SU-DHL-6 (cell line): ENCODE results near the gene EPB41L4B.

Experiments used
- H2AFZ ChIP-seq: fragments of 200-600 bp; sonication (generic); 2 replicates; pipeline ENCODE4 v1.6.1; 2014; ENCODE audit warnings: low read depth, mild to moderate bottlenecking, moderate library complexity, mixed read lengths, antibody characterized with exemption, low read length; ENCODE audit not compliant: severe bottlenecking
- H3F3A ChIP-seq: fragments of 200-600 bp; shearing (Covaris generic); 2 replicates; pipeline ENCODE4 v1.6.0; 2016; ENCODE audit warnings: antibody characterized with exemption, mild to moderate bottlenecking; ENCODE audit not compliant: insufficient read depth
- H3K27ac ChIP-seq: fragments of 200-600 bp; sonication (generic); 2 replicates; pipeline ENCODE4 v1.5.1; 2016; ENCODE audit warnings: low read depth, mild to moderate bottlenecking, low read length, moderate library complexity, mixed read lengths
- H3K27me3 ChIP-seq: fragments of 200-600 bp; sonication (generic), shearing (Covaris generic); 2 replicates; pipeline ENCODE4 v1.6.0; 2014; ENCODE audit warnings: mild to moderate bottlenecking, low read length
- H3K36me3 ChIP-seq: fragments of 200-600 bp; sonication (generic); 2 replicates; pipeline ENCODE4 v1.6.1; 2014; ENCODE audit warnings: mild to moderate bottlenecking, low read length, mixed read lengths
- H3K4me2 ChIP-seq: fragments of 300-600, 200-600 bp; shearing (Covaris generic), sonication (generic); 2 replicates; pipeline ENCODE4 v1.6.0; 2014; ENCODE audit warnings: low read length, low read depth, mild to moderate bottlenecking; ENCODE audit not compliant: poor library complexity, severe bottlenecking
- H3K4me3 ChIP-seq: fragments of 200-600 bp; sonication (generic); 2 replicates; pipeline ENCODE4 v1.5.1; 2014; ENCODE audit warnings: antibody characterized with exemption, low read length, mild to moderate bottlenecking, mixed read lengths; ENCODE audit not compliant: insufficient read depth, poor library complexity, severe bottlenecking
- H3K79me2 ChIP-seq: fragments of 200-600 bp; sonication (generic); 2 replicates; pipeline ENCODE4 v1.6.1; 2014; ENCODE audit warnings: mild to moderate bottlenecking, low read length, moderate library complexity; ENCODE audit not compliant: insufficient read depth
- H3K9ac ChIP-seq: fragments of 200-600 bp; sonication (generic); 2 replicates; pipeline ENCODE4 v1.7.0; 2014; ENCODE audit warnings: mild to moderate bottlenecking, low read length
- H3K9me2 ChIP-seq: fragments of 200-600 bp; sonication (generic); replicated peaks from 2 replicates; pipeline ENCODE4 v1.6.1; 2014; ENCODE audit warnings: low read length; ENCODE audit not compliant: insufficient read depth
- H3K9me3 ChIP-seq: fragments of 200-600 bp; sonication (generic); 2 replicates; pipeline ENCODE4 v1.6.1; 2014; ENCODE audit warnings: low read length, mixed read lengths; ENCODE audit not compliant: insufficient read depth
- H4K20me1 ChIP-seq: fragments of 200-600 bp; sonication (generic); 2 replicates; pipeline ENCODE4 v1.6.1; 2014; ENCODE audit warnings: low read depth, mild to moderate bottlenecking, antibody characterized with exemption, low read length, moderate library complexity, mixed read lengths
- EZH2phosphoT487 ChIP-seq: fragments of 200-600 bp; sonication (generic), shearing (Covaris generic); conservative IDR thresholded peaks from 2 replicates; pipeline ENCODE4 v1.6.1; 2018; ENCODE audit warnings: mild to moderate bottlenecking, antibody characterized with exemption, low read length, moderate library complexity, mixed read lengths
- TF ChIP-seq, protein P1 (sequence below): fragments of 200-600 bp; sonication (generic); IDR thresholded peaks from one replicate; pipeline ENCODE4 v1.5.1; 2017; ENCODE audit warnings: antibody characterized with exemption, mild to moderate bottlenecking, low read length, moderate library complexity; ENCODE audit not compliant: insufficient read depth, poor library complexity, severe bottlenecking

EPB41L4B gene

DNA sequence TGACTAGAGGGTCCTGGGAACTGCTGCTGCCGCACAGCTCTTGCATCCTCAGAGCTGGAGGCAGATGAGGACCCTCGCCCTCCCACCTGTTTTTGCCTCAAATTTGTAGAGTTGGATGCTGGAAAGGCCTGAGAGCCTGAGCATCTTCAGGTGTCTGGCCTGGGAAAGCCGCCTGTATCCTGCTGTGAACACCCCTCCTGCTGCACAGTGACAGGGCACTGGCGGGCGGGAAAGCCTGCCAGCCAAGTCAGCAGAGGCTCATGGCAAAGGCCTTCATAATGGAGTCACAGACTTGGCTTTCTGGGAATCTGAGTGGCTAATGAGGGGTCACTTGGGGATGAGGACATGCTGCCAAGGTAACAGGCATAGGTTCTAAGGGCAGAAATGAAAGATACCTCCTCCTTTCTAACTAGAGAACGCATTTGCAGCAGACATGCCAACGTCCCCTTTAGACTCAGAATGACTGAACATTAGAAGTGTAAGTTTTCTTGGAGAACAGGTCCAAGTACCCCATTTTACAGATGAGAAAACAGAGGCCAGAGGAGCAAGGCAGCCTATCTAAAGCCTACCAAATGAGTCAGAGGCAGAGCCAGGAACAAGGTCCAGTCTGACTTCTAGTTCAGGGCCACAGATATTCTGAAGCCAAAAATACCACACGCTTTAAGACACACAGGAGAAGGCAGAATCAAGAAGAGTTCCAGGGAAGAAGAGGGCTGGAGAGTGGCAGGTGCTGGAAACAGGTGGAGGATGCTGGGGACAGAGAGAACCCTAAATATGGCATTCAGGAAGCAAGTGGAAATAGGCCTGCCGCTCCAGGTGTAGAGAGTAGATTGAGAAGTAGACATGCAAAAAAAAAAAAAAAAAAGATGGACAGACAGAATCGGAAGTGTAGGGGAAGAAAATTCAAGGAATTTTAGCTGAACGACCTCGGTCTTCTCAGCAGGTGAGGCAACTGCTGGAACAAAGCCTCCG lies 44.1 kb downstream of the EPB41L4B start:
- Histone ChIP-seq H2AFZ (no peak overlapping the region), H3K4me2 (no peak overlapping the region), H3K9ac (no peak overlapping the region), H4K20me1 (no peaks in the 10 kb centered on the region), H3K36me3 (no peaks in the 10 kb centered on the region), H3K9me3 (no peaks in the 10 kb centered on the region), H3K27me3 (no peaks in the 10 kb centered on the region), H3K27ac (no peak overlapping the region), H3K4me3 (no peak overlapping the region), H3K79me2 (no peaks in the 10 kb centered on the region), H3K9me2 (no peaks in the 10 kb centered on the region), H3F3A (no peaks in the 10 kb centered on the region)
- TF ChIP-seq EZH2phosphoT487, result no peak
- TF ChIP-seq, protein P1, sequence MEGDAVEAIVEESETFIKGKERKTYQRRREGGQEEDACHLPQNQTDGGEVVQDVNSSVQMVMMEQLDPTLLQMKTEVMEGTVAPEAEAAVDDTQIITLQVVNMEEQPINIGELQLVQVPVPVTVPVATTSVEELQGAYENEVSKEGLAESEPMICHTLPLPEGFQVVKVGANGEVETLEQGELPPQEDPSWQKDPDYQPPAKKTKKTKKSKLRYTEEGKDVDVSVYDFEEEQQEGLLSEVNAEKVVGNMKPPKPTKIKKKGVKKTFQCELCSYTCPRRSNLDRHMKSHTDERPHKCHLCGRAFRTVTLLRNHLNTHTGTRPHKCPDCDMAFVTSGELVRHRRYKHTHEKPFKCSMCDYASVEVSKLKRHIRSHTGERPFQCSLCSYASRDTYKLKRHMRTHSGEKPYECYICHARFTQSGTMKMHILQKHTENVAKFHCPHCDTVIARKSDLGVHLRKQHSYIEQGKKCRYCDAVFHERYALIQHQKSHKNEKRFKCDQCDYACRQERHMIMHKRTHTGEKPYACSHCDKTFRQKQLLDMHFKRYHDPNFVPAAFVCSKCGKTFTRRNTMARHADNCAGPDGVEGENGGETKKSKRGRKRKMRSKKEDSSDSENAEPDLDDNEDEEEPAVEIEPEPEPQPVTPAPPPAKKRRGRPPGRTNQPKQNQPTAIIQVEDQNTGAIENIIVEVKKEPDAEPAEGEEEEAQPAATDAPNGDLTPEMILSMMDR, result no peak

DNA sequence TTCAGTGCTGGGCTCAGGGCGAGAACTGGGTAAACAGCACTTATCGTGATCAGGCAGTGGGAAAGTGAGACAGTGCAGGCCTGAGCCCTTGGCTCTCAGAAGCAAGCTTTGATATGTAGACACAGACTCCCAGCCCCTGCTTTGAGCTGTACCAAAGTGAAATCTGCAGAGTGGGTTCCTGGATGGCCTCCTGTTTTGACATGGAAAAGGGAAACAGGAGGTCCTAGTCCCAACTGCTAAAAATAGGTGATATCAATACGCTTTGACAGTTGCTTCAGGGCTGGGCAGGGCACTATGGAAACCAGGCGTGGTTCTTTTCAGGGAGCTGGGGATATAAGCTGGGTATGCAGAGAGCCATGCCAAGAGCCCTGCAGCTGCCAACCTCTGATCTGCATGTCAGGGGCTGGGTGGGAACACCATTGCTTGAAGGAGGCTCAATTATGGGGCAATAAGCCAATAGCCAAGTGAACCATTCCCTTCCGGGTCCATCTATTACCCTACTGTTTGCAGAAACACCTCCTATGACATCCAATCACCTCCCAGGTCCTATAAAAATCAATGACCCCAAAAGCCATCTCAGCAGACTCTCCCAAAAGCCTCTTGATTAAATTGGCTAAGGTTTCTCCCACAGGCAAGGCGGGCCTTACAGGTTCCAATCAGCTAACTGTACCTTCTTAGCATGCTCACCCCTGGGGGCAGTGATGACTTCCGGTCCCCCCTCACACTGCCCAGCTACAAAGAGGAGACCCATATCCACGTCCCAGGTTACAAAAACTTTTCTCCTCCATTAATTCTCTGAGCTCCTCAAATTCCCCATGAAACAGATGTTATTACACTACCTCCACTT lies 45.8 kb downstream of the EPB41L4B start:
- Histone ChIP-seq H3K79me2 (no peaks in the 10 kb centered on the region), H3K9ac (no peak overlapping the region), H3K27ac (no peak overlapping the region), H3K9me3 (no peaks in the 10 kb centered on the region), H3K27me3 (no peaks in the 10 kb centered on the region), H3K4me3 (no peak overlapping the region), H3F3A (no peaks in the 10 kb centered on the region), H3K36me3 (no peaks in the 10 kb centered on the region), H3K4me2 (no peak overlapping the region), H2AFZ (no peak overlapping the region), H4K20me1 (no peaks in the 10 kb centered on the region), H3K9me2 (no peaks in the 10 kb centered on the region)
- no peak for TF ChIP-seq EZH2phosphoT487
- TF ChIP-seq, protein P1, result no peak

DNA sequence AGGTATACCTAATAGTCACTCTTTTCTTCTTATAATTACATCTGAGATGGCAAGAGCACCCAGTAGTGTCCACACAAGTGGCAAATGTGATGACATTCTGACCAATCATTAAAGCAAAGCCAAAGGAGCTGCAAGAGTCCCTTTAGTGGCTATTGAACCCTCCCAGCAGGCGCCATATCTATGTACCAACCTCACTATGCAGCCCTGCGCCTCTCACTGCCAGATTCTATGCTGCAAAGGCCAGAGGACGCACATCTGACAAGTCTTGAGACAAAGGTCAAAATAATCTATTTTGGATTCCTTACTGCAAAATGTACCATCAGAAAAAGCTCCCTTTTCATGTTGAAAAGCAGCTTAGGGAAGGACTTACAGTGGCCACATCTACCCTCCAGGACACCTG lies 47.0 kb downstream of the EPB41L4B start:
- H3K9me2 ChIP-seq, result no peaks in the 10 kb centered on the region
- no peaks in the 10 kb centered on the region for H3F3A ChIP-seq
- H3K9me3 ChIP-seq, result no peaks in the 10 kb centered on the region
- H3K4me2 ChIP-seq, result no peak overlapping the region
- no peaks in the 10 kb centered on the region for H3K27me3 ChIP-seq
- no peaks in the 10 kb centered on the region for H3K36me3 ChIP-seq
- no peak overlapping the region for H3K27ac ChIP-seq
- no peak for TF ChIP-seq EZH2phosphoT487
- TF ChIP-seq, protein P1, result no peak
- H3K9ac ChIP-seq, result no peak overlapping the region
- no peaks in the 10 kb centered on the region for H3K79me2 ChIP-seq
- H2AFZ ChIP-seq, result no peak overlapping the region
- no peaks in the 10 kb centered on the region for H4K20me1 ChIP-seq
- no peak overlapping the region for H3K4me3 ChIP-seq
